Mucosa of rectum (tissue), 2 donors: ENCODE measurements around the gene TEX38.
A peak's percentile ranks its signal among the peaks of the same experiment; 100 is the strongest.

Source experiments
- H3K27ac ChIP-seq, 2 donors: one replicate each; pipeline ENCODE4 v1.7.0; 2013; ENCODE audit warnings: inconsistent platforms in 2 of 2, low read depth in 2 of 2, low read length in 2 of 2
- H3K27me3 ChIP-seq, 2 donors: one replicate each; pipeline ENCODE4 v1.7.0; 2013; ENCODE audit warnings: low read length in 2 of 2; ENCODE audit not compliant: control insufficient read depth in 2 of 2, insufficient read depth in 2 of 2
- H3K36me3 ChIP-seq, 2 donors: one replicate each; pipeline ENCODE4 v1.7.0; 2013; ENCODE audit warnings: low read length in 2 of 2; ENCODE audit not compliant: control insufficient read depth in 2 of 2, insufficient read depth in 2 of 2
- H3K4me1 ChIP-seq, 2 donors: one replicate each; pipeline ENCODE4 v1.7.0; 2013; ENCODE audit warnings: low read length in 2 of 2, mild to moderate bottlenecking in 1 of 2; ENCODE audit not compliant: control insufficient read depth in 2 of 2, insufficient read depth in 2 of 2
- H3K4me3 ChIP-seq, 2 donors: one replicate each; pipeline ENCODE4 v1.7.0; 2013; ENCODE audit warnings: low read length in 2 of 2
- H3K9ac ChIP-seq, 2 donors: one replicate each; pipeline ENCODE4 v1.7.0; 2013; ENCODE audit warnings: low read length in 2 of 2, low read depth in 1 of 2, mild to moderate bottlenecking in 1 of 2
- H3K9me3 ChIP-seq, 2 donors: one replicate each; pipeline ENCODE4 v1.7.0; 2013; ENCODE audit warnings: low read length in 2 of 2; ENCODE audit not compliant: control insufficient read depth in 2 of 2
- donor health status: healthy.
- donor health status: Normal muscosa, but diverticular disease.

TEX38 gene

DNA sequence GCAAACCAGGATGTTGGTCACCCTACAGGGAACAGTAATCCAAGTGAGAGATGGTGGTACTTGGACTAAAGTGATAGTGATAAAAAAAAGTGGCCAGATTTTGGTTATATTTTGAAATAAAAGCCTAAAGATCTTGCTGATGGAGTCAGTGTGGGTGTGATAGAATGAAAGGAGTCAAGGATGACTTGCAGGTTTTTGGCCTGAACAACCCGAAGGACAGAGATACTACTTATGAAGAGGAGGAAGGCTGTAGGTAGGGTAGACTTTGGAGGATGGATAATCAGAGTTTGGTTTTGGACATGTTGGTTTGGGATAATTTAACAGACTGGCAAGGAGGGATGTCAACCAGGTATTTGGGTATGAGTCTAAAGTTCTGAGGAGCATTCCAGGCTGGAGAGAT, 1.5 kb upstream of the TEX38 start:
- Histone ChIP-seq H3K4me1 (peaks cover 16 to 17% of the 10 kb centered on the region in 2 donors), H3K9ac (no peak overlapping the region), H3K27me3 (no peaks in the 10 kb centered on the region), H3K36me3 (peaks cover 9 to 12% of the 10 kb centered on the region in 2 donors), H3K4me3 (no peak overlapping the region), H3K9me3 (no peaks in the 10 kb centered on the region), H3K27ac (no peak overlapping the region)

DNA sequence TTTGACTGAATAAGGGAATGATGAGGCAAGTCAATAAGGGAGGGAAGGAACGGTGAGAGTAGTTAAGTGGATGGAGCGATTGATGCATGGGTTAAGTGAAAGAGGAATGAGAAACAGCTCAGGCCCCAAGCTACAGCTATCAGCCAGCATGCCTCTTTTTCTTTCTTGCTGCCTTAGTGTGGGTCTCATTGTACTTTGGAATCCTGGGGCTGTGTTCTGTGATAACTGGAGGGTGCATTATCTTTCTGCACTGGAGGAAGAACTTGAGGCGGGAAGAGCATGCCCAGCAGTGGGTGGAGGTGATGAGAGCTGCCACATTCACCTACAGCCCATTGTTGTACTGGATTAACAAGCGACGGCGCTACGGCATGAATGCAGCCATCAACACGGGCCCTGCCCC, 1.0 kb downstream of the TEX38 start:
- H3K9ac ChIP-seq: no peak overlapping the region
- no peaks in the 10 kb centered on the region for H3K9me3 ChIP-seq
- no peak overlapping the region for H3K4me3 ChIP-seq
- H3K27ac ChIP-seq: no peak overlapping the region
- H3K4me1 ChIP-seq: peaks cover under 1 to 4% of the 10 kb centered on the region in 2 donors
- no peaks in the 10 kb centered on the region for H3K27me3 ChIP-seq
- peaks cover 20 to 25% of the 10 kb centered on the region in 2 donors for H3K36me3 ChIP-seq

DNA sequence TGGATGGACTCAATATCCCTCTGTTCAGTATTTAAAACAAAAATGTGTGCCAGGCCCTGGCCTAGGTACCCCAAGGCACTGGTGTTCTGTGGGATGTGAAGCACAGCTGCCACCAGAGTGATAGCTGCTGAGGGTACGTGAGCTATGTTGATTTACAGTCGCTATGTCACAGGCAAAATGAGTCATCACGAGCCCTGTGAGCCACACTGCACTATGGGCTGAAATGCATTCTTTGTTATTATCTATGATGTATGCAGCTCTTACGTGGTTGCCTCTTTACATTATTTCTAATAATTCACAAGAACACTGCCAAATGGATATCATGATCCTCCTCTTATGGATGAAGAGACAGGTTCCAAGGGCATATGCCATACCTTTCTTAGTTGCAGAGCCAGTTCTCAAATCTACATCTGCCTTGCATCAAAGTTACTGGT, 2.1 kb downstream of the TEX38 start:
- Histone ChIP-seq H3K9ac (no peak overlapping the region), H3K9me3 (no peaks in the 10 kb centered on the region), H3K36me3 (peaks cover 26 to 29% of the 10 kb centered on the region in 2 donors), H3K4me1 (peaks cover 0 to under 1% of the 10 kb centered on the region in 2 donors), H3K27ac (no peak overlapping the region), H3K4me3 (no peak overlapping the region), H3K27me3 (no peaks in the 10 kb centered on the region)

DNA sequence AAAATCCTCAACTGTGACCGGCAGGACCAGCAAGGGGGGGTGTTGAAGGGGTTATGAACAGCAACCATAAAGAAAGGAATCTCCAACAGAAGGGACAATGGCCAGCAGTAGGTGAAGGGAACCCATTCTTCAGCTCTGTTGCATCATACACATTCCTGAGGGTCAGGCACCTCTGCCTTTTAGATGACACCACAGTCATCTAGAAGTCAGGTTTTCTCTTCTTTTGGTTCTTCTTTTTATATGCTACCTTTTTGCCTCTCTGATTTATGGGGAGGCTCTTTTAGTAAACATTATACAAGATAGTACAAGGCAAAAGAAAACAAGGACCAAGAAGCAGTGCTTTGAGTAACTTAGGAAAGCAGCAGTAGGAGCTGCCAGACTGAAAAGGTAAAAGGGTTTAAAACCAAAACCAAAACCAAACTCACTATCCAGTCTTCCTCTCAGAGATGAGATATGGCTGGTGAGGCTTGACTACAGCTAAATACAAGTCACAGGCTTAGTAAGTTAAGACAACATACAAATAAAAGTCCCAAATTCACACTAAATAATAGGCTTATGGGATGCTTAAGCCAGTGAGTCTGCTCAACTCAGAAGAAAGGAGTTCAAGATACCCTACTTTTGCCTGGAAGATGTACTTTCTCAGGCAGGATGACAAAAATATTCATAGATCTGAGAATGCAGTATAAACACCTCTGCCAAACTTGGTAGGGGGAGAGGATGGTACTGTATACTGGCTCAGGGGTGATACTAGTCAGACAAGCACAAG, 4.1 kb downstream of the TEX38 start:
- Histone ChIP-seq H3K9ac (no peak overlapping the region), H3K9me3 (no peaks in the 10 kb centered on the region), H3K27ac (no peak overlapping the region), H3K36me3 (peaks cover 35 to 39% of the 10 kb centered on the region in 2 donors), H3K27me3 (no peaks in the 10 kb centered on the region), H3K4me1 (peaks cover 0 to 1% of the 10 kb centered on the region in 2 donors), H3K4me3 (no peak overlapping the region)

DNA sequence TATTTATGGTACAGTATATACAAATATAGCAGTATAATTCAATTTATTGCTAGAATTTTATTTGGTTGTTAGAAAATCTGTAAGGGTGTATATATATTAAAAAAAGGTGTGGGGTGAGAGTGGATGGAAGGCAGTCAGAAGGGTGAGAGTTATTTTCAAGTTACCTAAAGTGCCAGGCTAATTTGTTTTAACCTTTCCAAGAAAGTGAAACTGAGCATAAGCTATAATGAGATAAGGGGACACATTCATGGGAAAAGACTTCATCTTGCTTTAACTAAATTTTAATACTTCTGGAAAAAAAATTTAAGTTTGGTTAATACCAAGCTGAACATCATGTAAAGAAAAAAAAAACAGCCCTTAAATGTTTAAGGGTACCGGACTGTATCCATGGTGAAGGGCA, 4.9 kb downstream of the TEX38 start:
- Histone ChIP-seq H3K36me3 (peaks cover 35 to 39% of the 10 kb centered on the region in 2 donors), H3K4me1 (peaks cover 0 to 4% of the 10 kb centered on the region in 2 donors), H3K9ac (no peak overlapping the region), H3K27me3 (no peaks in the 10 kb centered on the region), H3K9me3 (no peaks in the 10 kb centered on the region), H3K4me3 (no peak overlapping the region), H3K27ac (no peak overlapping the region)

DNA sequence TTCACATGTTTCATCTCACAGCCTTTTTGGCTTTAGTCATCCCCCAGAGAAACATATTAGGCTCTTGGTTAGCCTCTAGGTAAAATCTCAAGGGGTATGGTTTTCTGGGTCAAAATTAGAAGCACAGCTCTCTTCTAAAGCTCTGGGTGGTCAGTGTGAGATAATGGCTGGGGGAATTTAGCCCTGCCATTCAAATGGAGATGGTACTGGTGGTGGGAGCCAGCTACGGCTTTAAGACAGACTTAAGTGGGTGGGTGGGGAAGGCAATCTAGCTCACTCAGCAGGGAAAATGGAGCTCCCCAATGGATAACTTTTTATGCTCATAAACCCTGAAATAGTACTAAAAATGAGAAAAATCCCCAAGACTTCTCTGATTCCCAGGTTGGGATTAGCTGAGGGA, 5.7 kb downstream of the TEX38 start:
- Histone ChIP-seq H3K4me3 (no peak overlapping the region), H3K9ac (no peak overlapping the region), H3K27ac (no peak overlapping the region), H3K27me3 (no peaks in the 10 kb centered on the region), H3K9me3 (no peaks in the 10 kb centered on the region), H3K36me3 (peaks cover 35 to 44% of the 10 kb centered on the region in 2 donors), H3K4me1 (peaks cover 5 to 11% of the 10 kb centered on the region in 2 donors)

DNA sequence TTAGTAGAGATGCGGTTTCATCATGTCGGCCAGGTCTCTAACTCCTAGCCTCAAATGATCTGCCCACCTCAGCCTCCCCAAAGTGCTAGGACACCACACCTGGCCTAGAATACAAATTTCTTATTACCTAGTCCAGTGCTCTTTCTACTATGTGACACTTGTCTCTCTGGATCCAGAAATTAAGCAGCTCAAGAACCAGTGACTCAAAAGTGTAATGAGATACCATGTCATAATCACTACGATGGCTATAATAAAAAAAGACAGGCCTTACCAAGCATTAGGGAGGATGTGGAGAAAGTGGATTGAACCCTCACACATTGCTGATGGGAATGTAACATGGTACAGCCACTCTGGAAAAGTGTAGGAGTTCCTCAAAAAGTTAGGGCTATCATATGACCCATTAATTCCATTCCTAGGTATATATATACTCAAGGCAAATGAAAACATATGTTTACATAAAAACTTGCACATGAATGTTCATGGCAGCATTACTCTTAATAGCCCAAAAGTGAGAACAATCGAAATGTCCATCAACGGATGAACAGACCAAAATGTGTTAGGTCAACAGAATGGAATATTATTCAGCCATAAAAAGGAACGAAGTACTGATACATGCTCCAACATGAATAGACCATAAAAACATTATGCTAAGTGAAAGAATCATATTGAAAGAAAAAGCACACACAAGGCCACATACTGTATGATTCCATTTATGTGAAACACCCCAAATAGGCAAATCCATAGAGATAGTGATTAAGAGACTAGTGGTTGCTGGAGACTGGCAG, 8.3 kb downstream of the TEX38 start:
- no peak overlapping the region for H3K9ac ChIP-seq
- H3K4me3 ChIP-seq: no peak overlapping the region
- H3K36me3 ChIP-seq: peaks cover 44 to 58% of the 10 kb centered on the region in 2 donors
- H3K27me3 ChIP-seq: no peaks in the 10 kb centered on the region
- no peaks in the 10 kb centered on the region for H3K9me3 ChIP-seq
- H3K27ac ChIP-seq: no peak overlapping the region
- H3K4me1 ChIP-seq: peaks cover 6 to 14% of the 10 kb centered on the region in 2 donors

DNA sequence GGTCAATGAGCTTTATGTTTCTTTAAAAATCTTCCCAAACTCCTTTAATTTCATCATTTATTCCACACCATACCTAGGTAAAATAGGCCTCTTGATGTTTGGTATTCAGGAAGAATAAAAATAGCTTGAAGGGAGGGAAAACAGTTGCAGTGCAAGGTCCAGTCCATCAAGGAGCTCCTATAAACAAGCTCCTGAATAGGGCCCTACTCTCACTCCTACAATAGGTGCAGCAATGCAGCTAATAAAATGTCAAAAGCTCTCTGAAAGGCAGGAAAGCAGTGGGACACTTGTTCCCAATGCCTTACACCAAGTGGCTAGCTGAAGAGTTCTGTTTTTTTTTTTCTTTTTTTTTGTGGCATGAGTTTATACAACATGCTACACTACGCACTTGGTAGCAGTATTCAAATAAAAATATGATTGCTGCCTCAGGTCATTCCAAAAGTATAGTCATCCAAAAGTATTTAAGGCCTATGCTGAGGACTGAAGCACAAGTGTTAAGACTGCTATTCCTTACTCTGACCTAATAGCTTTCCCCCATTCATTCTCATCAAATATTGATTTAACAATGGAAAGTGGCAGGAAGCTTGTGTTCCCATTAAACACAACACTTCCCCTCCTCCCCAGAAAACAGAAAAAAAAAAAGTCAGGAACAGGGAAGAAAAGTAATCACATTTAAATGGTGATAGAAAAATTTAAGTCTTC, 9.8 kb downstream of the TEX38 start:
- Histone ChIP-seq H3K27ac (peak overlapping the region; percentile 40 to 56), H3K4me1 (peaks cover 9 to 21% of the 10 kb centered on the region in 2 donors), H3K36me3 (peaks cover 39 to 57% of the 10 kb centered on the region in 2 donors), H3K9ac (peak overlapping the region in 1 of 2 donors; percentile 20), H3K9me3 (no peaks in the 10 kb centered on the region), H3K4me3 (no peak overlapping the region), H3K27me3 (no peaks in the 10 kb centered on the region)

DNA sequence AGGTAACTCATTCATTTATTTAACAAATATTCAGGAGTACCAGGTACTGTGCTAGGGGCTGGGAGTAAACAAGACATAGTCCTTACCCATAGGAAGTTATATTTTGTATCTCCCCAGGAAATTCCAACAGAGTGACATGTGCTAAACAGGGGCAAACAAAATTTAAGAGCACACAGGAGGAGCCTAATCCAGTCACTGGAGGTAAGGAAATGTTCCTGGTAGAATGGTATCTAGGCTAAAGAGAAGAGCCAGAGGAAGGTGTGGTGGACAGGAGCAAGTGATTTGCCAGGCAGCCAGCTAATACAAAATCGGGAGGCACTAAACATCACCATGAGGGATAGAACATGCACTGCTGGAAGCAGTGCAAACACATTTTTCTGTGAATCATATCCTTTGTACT, 10.4 kb downstream of the TEX38 start:
- Histone ChIP-seq H3K9ac (no peak overlapping the region), H3K4me3 (no peak overlapping the region), H3K27ac (peak overlapping the region; percentile 40 to 48), H3K27me3 (no peaks in the 10 kb centered on the region), H3K36me3 (peaks cover 39 to 59% of the 10 kb centered on the region in 2 donors), H3K9me3 (no peaks in the 10 kb centered on the region), H3K4me1 (peaks cover 15 to 27% of the 10 kb centered on the region in 2 donors)

DNA sequence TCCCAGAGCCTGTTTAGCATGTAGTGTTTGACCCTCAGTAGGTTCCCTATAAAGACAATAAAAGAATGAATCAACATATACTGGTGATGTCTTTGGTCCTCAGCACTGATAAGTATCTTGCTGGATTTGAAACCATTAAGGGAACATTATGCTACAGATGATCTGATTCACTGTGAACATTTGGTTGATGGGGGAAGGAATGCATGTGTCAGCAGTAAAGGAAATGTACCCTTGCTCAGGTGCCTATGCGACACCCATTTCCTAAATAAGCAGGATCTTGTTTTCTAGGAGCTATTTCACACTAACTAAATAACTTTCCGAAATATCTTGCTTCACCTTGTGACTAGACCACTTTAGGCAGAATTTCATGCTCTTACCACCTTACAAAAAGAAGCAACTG, 13.0 kb downstream of the TEX38 start:
- Histone ChIP-seq H3K27ac (no peak overlapping the region), H3K9ac (no peak overlapping the region), H3K27me3 (no peaks in the 10 kb centered on the region), H3K9me3 (no peaks in the 10 kb centered on the region), H3K4me1 (peaks cover 19 to 35% of the 10 kb centered on the region in 2 donors), H3K4me3 (no peak overlapping the region), H3K36me3 (peaks cover 45 to 71% of the 10 kb centered on the region in 2 donors)
